GM18867 (cell line): Measurements from ENCODE around the gene ZNF587.
"Not testable (repeated sequence)": the region's sequence is repeated elsewhere in the genome, so short reads cannot be mapped to it uniquely, and the experiment has no call there.

Source experiments
- ATAC-seq: cut with Tn5 transposase; IDR thresholded peaks from one replicate; pipeline ENCODE4 v1.9.1; 2021; ENCODE audit warnings: mild to moderate bottlenecking, moderate library complexity; ENCODE audit not compliant: unreplicated experiment

The ZNF587 gene

DNA sequence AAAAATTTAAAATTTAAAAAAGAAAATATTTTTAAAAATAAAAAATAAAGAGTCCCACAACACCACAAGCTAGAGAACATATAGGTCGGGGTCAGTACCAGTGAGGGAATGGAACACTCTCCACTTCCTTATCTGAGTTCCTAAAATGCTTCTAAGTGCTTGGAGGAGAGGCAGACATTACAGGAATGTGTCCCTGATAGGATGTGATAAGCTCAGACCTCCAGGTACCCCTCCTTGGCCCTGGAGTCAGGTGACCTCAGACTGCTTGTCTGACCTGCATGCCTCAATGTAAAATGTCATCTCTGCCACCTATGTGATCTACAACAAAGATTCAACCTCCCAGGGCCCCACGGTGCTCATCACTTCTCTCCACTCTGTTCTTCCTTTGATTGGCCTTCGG lies 36.4 kb downstream of the ZNF587 start:
- ATAC-seq: no peak

DNA sequence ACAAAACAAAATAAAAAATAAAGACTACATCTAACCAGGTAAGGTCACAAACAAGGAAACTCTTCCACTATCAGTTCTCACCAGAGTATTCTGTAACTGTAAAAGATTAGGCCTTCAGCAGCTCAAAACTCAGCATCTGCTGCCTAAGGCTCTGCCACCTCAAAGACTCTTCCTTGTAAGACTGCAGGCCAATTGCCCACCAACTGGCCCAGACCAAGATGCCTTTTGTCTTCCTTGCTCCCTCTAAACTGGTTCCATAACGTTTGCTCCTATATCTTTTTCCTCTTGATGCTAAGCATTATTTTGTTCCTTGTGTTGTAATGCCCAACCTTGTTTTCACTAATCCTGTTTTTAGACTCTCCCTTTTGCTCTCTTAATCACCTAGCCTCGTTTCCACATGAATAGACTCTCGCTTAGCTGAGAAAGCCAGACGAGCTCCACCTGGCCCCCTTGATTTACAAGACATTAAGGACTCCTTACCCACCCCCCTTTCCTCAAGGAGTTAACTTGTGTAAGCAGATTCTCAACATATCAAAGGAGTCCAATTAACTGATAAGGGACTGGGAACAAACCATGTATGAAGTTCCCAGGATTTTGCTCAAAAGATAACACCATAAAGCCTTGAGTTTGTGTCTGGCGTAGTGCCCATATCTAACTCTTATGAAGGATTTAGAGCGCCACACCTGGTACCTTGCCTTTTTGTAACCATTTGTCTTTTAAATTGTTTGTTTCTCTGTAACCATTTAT lies 37.7 kb downstream of the ZNF587 start:
- ATAC-seq: no peak

DNA sequence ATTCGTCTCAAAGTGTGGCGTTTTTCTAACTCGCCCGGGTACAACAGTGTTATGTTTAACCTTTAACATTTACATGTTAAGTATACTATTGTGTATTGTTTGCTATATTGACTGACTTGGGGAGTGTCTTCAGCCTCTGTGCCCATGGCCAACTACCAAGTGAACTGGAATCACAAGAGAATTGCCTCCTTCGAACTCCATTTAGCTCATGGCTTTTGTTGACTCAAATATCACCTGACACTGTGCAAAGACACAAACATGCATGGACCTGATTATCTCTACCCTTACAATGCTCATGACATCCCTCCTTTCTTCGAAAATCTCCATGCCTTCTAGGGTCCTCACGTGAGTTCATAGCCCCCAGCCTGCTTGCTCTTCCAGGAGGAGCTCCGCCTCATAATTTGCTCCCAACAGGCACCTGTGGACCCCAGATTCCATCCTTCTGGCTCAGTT lies 38.5 kb downstream of the ZNF587 start:
- no peak for ATAC-seq

DNA sequence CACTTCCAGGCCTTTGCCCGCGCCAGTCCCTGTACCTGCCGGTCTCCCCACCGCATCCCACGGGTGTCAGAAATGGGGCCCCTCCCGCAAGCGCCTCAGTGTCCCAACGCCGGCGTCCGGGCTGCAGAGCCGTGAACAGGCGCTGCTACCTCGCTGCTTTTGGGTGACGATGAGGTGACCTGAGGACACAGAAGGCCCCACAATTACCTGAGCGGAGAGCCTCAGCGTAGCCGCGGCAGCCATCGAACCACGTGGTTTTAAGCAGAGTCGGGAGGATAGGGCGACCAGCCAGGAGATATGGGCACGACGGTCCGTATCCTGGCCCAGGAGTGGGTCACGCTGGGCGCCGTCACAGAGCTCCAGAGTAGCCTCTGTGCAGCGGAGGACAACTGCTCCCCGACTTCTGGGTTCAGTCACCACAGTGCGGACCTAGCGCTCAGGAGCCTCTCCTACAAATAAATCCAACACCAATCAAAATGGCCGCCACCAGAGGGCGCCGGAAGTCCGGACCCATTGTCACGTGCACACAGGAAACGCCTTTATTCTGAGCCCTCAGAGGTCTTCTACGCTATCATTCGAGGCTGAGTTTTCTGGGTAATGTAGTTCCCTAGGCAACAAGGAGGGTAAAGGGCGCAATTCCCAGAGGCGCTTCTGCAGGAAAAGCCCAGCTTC lies 39.0 kb downstream of the ZNF587 start, which contains the start of gene ZNF814:
TSS of gene ZNF814 (minus strand) at position 478 of the 672 bp plus-strand sequence. CDS start at position 243, 235 bp downstream.
- ATAC-seq: no peak

DNA sequence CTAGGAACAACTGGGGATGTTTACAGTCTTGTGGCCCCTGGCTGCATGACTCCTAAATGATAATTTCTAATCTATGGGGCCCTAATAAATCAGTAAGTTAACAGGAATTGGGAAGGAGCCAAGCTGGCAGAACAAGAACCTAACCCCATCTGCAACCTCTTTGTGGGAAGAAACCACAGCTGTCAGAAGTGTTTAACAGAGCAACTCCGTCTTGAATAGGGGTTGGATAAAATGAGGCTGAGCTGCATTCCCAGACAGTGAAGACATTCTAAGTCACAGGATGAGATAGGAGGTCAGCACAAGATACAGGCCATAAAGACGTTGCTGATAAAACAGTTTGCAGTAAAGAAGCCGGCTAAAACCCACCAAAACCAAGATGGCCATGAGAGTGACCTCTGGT lies 41.0 kb downstream of the ZNF587 start:
- not testable (repeated sequence) for ATAC-seq

DNA sequence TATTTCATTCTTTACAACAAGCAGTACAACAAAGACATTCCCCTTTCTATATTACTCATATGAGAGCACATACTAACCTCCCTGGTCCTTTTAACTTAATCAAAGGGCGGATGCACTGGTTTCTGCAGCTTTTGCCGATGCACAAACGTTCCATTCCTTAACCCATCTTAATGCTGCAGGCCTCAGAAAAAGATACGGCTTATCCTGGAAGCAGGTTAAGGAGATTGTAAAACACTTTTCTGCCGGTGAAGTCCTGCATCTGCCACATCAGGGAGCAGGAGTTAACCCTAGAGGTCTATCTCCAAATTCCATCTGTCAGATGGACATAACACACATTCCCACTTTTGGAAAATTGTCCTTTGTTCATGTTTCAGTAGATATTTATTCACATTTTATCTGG lies 50.7 kb downstream of the ZNF587 start:
- no peak for ATAC-seq

DNA sequence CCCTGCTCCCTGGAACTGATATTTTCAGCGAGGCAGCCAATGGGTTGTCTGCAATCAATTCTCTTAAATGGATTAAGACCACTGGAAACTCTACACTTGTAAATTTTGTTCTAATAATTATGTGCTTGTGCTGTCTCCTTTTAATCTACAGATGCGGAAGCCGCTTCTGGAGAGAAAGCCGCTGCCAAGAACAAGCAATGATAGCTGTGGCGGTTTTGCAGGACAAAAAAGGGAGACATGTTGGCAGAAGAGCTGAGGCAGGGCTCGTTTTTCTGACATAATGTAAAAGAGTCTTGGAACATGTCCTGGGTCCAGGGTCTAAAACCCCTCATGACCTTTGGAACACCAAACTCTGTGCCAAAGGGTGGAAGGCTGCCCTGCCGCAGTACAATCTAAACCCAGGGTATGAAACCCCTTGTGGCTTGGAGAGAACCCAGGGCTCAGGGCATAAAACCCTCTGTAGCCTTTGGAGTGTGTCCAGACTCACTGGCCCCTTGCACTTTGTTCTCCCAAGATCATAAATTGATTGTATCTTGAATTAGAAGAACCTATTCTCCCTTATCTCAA lies 54.0 kb downstream of the ZNF587 start:
- ATAC-seq: no peak

DNA sequence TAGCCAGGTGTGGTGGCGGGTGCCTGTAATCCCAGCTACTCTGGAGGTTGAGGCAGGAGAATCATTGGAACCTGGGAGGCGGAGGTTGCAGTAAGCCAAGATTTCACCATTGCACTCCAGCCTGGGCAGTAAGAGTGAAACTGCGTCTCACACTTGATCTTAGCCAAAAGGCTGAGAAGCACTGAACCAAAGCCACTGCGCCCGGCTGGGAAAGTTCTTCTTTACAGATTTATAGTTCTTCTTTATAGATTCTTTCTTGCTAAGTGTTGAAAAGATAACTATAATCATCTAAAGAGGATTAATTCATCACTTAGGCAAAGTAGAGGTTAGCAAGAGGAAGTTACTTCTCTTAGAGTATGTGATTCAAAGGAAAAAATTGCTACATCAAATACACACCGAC lies 55.6 kb downstream of the ZNF587 start:
- no peak for ATAC-seq

DNA sequence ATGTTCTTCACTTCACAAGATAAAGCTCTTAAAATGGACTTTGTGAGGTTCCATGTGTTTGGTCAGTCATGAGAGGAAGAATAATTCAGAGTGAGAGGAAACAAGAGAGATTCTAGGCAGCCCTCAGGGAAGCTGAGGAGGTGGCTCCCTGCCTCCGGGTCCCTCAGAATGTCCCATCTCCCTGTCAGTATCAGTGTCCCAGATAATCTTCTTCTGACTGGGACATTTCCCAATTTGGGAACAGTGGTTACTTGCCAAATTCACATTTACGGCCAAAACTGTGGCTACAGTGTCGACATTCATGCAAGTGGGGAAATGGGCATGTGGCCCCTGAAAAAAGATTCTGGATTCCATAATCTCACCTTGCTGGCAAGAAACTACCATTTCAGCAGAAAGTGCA lies 57.7 kb downstream of the ZNF587 start:
- no peak for ATAC-seq

DNA sequence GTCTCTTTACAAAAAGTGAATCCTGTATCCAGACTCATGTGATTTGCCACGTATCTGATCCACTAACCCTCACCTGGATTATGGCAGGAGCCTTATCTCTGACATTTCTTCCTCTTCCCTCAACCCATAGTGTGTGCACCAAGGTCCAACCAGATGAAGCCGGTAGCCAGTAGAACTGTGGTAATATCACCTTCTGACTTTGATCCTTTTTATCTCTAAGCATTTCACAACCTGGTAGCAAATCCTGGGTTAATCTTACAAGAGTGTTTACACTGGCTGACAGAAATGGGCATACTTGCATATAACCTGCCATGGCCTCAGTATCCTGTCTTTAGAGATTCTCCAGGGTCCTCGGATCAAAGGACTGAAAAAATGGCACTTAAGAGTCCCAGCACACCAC lies 64.9 kb downstream of the ZNF587 start:
- no peak for ATAC-seq
